Esophagus squamous epithelium (tissue), 5 donors: Measurements from ENCODE around the gene NT5C1A. TPM values are rescaled to one million over a fixed set of nuclear protein-coding genes. Genes with fewer than 3 reads are reported as not detected.
A peak's percentile ranks its signal among the peaks of the same experiment; 100 is the strongest.

Experiments used
- DNase-seq: peaks from one replicate; lab custom pipeline; 2025; lab: John Stamatoyannopoulos, UW
- H3K27ac ChIP-seq, 4 donors: fragments of 200-600 bp; sonication (generic); one replicate each; pipeline ENCODE4 v1.5.1; 2016 to 2019; ENCODE audit warnings: mild to moderate bottlenecking in 1 of 4
- H3K27me3 ChIP-seq, 4 donors: fragments of 200-600 bp; sonication (generic); 1 replicate in 3 of 4; 2 replicates in 1 of 4; pipeline versions ENCODE4 v1.5.1 to v1.6.0; 2017 to 2021; ENCODE audit warnings: antibody characterized with exemption in 1 of 4
- H3K36me3 ChIP-seq, 3 donors: fragments of 200-600 bp; sonication (generic); one replicate each; pipeline ENCODE4 v1.5.1; 2016 to 2019
- H3K4me1 ChIP-seq, 3 donors: fragments of 200-600 bp; sonication (generic); one replicate each; pipeline ENCODE4 v1.5.1; 2017 to 2019
- H3K4me3 ChIP-seq, 4 donors: fragments of 200-600 bp; sonication (generic); 1 replicate in 3 of 4; 2 replicates in 1 of 4; pipeline ENCODE4 v1.5.1; 2016 to 2019; ENCODE audit warnings: mild to moderate bottlenecking in 2 of 4, moderate library complexity in 1 of 4
- H3K9me3 ChIP-seq, 3 donors: fragments of 200-600 bp; sonication (generic); one replicate each; pipeline ENCODE4 v1.5.1; 2016 to 2019
- CTCF ChIP-seq, 6 experiments: fragments of 450-650 bp in 4 of 6; fragments of 200-600 bp in 2 of 6; sonication (generic) in 2 of 6; IDR thresholded peaks; one replicate each; pipeline ENCODE4 v1.5.1; 2016 to 2019; ENCODE audit warnings: antibody characterized with exemption in 6 of 6, mild to moderate bottlenecking in 4 of 6, moderate library complexity in 4 of 6
- POLR2A ChIP-seq, 4 donors: fragments of 450-650 bp; IDR thresholded peaks; one replicate each; pipeline ENCODE4 v1.6.1; 2017; ENCODE audit warnings: antibody characterized with exemption in 4 of 4, mild to moderate bottlenecking in 4 of 4, moderate library complexity in 3 of 4
- WGBS, 2 donors: methylation state at CpG; one replicate each; pipeline ENCODE4 v1.1.5; 2018; 5-methylcytosine and 5-hydroxymethylcytosine counted together
- intact Hi-C: fragments of 100-400 bp; cut with DNase I; formaldehyde crosslinking; loops from one replicate; pipeline ENCODE4 v1.15.0; 2022
- total RNA-seq, 4 donors: library from RNA; depleted of rRNA; stranded (reverse); fragments of >200 nt; gene quantifications; one replicate each; pipeline ENCODE4 v1.1.0, GENCODE V29; 2016
- donor health status: DM: yes; HTN: yes; CAD: no.

Gene NT5C1A
- total RNA-seq, 4 donors from 2014 or later, result not detected

- no peak for TF ChIP-seq POLR2A (IDR thresholded peaks at IDR 0.05)
- TF ChIP-seq CTCF (IDR thresholded peaks at IDR 0.05), result no peak
- WGBS, 2 donors, result 100% methylated on average over 1 to 2 of the region's 2 CpGs
- H3K36me3 ChIP-seq, result no peaks in the 10 kb centered on the region
- intact Hi-C loops, result no loop called here
- no peak overlapping the region for H3K27ac ChIP-seq
- H3K27me3 ChIP-seq, result peaks cover 0 to 12% (median 0%) of the 10 kb centered on the region in 4 donors
- H3K4me1 ChIP-seq, result peaks cover 0 to 17% (median 0%) of the 10 kb centered on the region in 3 donors
- no peak overlapping the region for H3K4me3 ChIP-seq
- no peak for DNase-seq
- H3K9me3 ChIP-seq, result no peaks in the 10 kb centered on the region
These were observed 15.5 kb downstream of the NT5C1A start for GRCh38 chr1:39656391-39656790.

- no peak for TF ChIP-seq CTCF (IDR thresholded peaks at IDR 0.05)
- no peak for TF ChIP-seq POLR2A (IDR thresholded peaks at IDR 0.05)
- no peak for DNase-seq
- H3K4me1 ChIP-seq, result peaks cover 0 to 17% (median 0%) of the 10 kb centered on the region in 3 donors
- H3K9me3 ChIP-seq, result no peaks in the 10 kb centered on the region
- no peak overlapping the region for H3K4me3 ChIP-seq
- no peaks in the 10 kb centered on the region for H3K36me3 ChIP-seq
- H3K27me3 ChIP-seq, result peaks cover 0 to 12% (median 0%) of the 10 kb centered on the region in 4 donors
- WGBS, 2 donors, result 79 to 80% methylated on average over 4 to 5 of the region's 5 CpGs
- intact Hi-C loops, result no loop called here
- H3K27ac ChIP-seq, result no peak overlapping the region
These were observed 16.2 kb downstream of the NT5C1A start for GRCh38 chr1:39655578-39656268.

- H3K9me3 ChIP-seq, result no peaks in the 10 kb centered on the region
- peaks cover 0 to 17% (median 0%) of the 10 kb centered on the region in 3 donors for H3K4me1 ChIP-seq
- H3K4me3 ChIP-seq, result no peak overlapping the region
- no peaks in the 10 kb centered on the region for H3K36me3 ChIP-seq
- peaks cover 0 to 12% (median 0%) of the 10 kb centered on the region in 4 donors for H3K27me3 ChIP-seq
- TF ChIP-seq POLR2A (IDR thresholded peaks at IDR 0.05) (no peak), CTCF (IDR thresholded peaks at IDR 0.05) (no peak)
- H3K27ac ChIP-seq, result no peak overlapping the region
- intact Hi-C loops, result loop anchor here (5.0 kb wide), 1 partner anchor 68 kb away; no protein-coding TSS in a partner anchor
- DNase-seq, result no peak
- WGBS, 2 donors, result 83 to 85% methylated on average over 6 to 7 of the region's 7 CpGs
These were observed 17.6 kb downstream of the NT5C1A start for GRCh38 chr1:39654291-39654690.

- TF ChIP-seq CTCF (IDR thresholded peaks at IDR 0.05), result peak; percentile 82 to 93 (median 84)
- no peak for TF ChIP-seq POLR2A (IDR thresholded peaks at IDR 0.05)
- intact Hi-C loops, result loop anchor here (5.0 kb wide), 1 partner anchor 69 kb away; no protein-coding TSS in a partner anchor
- no peaks in the 10 kb centered on the region for H3K36me3 ChIP-seq
- H3K27me3 ChIP-seq, result peaks cover 0 to 12% (median 0%) of the 10 kb centered on the region in 4 donors
- H3K9me3 ChIP-seq, result no peaks in the 10 kb centered on the region
- WGBS, 2 donors, result 6 to 7% methylated on average over 6 to 7 of the region's 8 CpGs
- DNase-seq, result no peak
- H3K4me1 ChIP-seq, result peaks cover 0 to 17% (median 0%) of the 10 kb centered on the region in 3 donors
- peak overlapping the region in 1 of 4 donors; percentile 19 for H3K27ac ChIP-seq
- H3K4me3 ChIP-seq, result no peak overlapping the region
These were observed 18.3 kb downstream of the NT5C1A start for GRCh38 chr1:39653546-39654031.

GRCh38 chr1:39652554-39652953, 19.4 kb downstream of the NT5C1A start:
- Histone ChIP-seq H3K4me3 (no peak overlapping the region), H3K9me3 (no peaks in the 10 kb centered on the region), H3K27ac (no peak overlapping the region), H3K36me3 (no peaks in the 10 kb centered on the region), H3K4me1 (peaks cover 0 to 14% (median 0%) of the 10 kb centered on the region in 3 donors), H3K27me3 (peaks cover 0 to 16% (median 0%) of the 10 kb centered on the region in 4 donors)
- DNase-seq, result no peak
- WGBS, 2 donors, result 93 to 100% methylated on average over 1 to 2 of the region's 2 CpGs
- intact Hi-C loops, result loop anchor here (5.0 kb wide), 1 partner anchor 70 kb away; no protein-coding TSS in a partner anchor
- TF ChIP-seq CTCF (IDR thresholded peaks at IDR 0.05) (no peak), POLR2A (IDR thresholded peaks at IDR 0.05) (no peak)
